GM12878 (cell line): ENCODE data around the gene NDUFA5.

ENCODE experiments used
- CREB1 ChIP-seq: IDR thresholded peaks from 2 replicates; pipeline ENCODE4 v1.6.1; 2012; ENCODE audit warnings: low read depth, mild to moderate bottlenecking, inconsistent platforms
- NFIC ChIP-seq: IDR thresholded peaks from 2 replicates; pipeline ENCODE4 v1.6.1; 2012; ENCODE audit warnings: low read depth, mild to moderate bottlenecking, inconsistent platforms, low read length, moderate library complexity
- SMAD5 ChIP-seq: IDR thresholded peaks from 2 replicates; pipeline ENCODE4 v1.6.1; 2016; ENCODE audit warnings: antibody characterized with exemption, low read depth
- TCF3 ChIP-seq: IDR thresholded peaks from 2 replicates; pipeline ENCODE4 v1.6.1; 2012; ENCODE audit warnings: low read depth, mild to moderate bottlenecking, low read length, borderline replicate concordance; ENCODE audit not compliant: insufficient read depth
- YY1 ChIP-seq: IDR thresholded peaks from 2 replicates; pipeline ENCODE4 v1.6.1; 2011; ENCODE audit warnings: low read depth, mild to moderate bottlenecking, low read length
- TF ChIP-seq, protein P1 (sequence below): IDR thresholded peaks from 2 replicates; pipeline ENCODE4 v1.6.1; 2011; ENCODE audit warnings: borderline replicate concordance, low read depth, mild to moderate bottlenecking, moderate library complexity, mixed read lengths, low read length; ENCODE audit not compliant: insufficient read depth; ENCODE audit errors: extremely low read length
- TF ChIP-seq, protein P2 (sequence below), 3 experiments: IDR thresholded peaks in 2 of 3; conservative IDR thresholded peaks in 1 of 3; 2 replicates each; pipeline ENCODE4 v1.5.1; 2011; ENCODE audit warnings: low read depth in 3 of 3, low read length in 3 of 3, mild to moderate bottlenecking in 3 of 3, control low read depth in 2 of 3, moderate library complexity in 2 of 3, inconsistent platforms in 1 of 3, mixed read lengths in 1 of 3; ENCODE audit not compliant: control insufficient read depth in 2 of 3, insufficient read depth in 1 of 3; ENCODE audit errors: extremely low read depth in 1 of 3

DNA sequence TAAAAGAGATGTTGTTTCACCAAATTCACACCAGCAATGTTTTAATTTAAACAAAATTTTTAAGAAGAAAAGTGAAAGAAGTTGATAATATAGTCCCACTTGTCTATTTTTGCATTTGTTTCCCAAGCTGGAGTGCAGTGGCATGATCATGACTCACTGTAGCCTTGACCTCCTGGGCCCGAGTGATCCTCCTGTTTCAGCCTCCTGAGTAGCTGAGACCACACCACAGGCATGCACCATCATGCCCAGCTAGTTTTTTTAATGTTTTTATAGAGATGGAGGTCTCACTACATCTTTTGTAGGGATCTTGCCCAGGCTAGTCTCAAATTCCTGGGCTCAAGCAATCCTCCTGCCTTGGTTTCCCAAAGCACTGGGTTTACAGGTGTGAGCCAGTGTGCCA lies 14.1 kb upstream of the NDUFA5 start:
- TF ChIP-seq CREB1 (no peak), YY1 (no peak), NFIC (no peak), SMAD5 (no peak), TCF3 (no peak)
- TF ChIP-seq, protein P1, sequence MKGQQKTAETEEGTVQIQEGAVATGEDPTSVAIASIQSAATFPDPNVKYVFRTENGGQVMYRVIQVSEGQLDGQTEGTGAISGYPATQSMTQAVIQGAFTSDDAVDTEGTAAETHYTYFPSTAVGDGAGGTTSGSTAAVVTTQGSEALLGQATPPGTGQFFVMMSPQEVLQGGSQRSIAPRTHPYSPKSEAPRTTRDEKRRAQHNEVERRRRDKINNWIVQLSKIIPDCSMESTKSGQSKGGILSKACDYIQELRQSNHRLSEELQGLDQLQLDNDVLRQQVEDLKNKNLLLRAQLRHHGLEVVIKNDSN, result no peak
- TF ChIP-seq, protein P2, sequence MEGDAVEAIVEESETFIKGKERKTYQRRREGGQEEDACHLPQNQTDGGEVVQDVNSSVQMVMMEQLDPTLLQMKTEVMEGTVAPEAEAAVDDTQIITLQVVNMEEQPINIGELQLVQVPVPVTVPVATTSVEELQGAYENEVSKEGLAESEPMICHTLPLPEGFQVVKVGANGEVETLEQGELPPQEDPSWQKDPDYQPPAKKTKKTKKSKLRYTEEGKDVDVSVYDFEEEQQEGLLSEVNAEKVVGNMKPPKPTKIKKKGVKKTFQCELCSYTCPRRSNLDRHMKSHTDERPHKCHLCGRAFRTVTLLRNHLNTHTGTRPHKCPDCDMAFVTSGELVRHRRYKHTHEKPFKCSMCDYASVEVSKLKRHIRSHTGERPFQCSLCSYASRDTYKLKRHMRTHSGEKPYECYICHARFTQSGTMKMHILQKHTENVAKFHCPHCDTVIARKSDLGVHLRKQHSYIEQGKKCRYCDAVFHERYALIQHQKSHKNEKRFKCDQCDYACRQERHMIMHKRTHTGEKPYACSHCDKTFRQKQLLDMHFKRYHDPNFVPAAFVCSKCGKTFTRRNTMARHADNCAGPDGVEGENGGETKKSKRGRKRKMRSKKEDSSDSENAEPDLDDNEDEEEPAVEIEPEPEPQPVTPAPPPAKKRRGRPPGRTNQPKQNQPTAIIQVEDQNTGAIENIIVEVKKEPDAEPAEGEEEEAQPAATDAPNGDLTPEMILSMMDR (IDR thresholded peaks at IDR 0.05 in 2 of 3, conservative IDR thresholded peaks at IDR 0.05 in 1 of 3; ENCODE audit: control insufficient read depth in 2 of 3, extremely low read depth in 1 of 3, insufficient read depth in 1 of 3, low read depth in 3 of 3, low read length in 3 of 3), result no peak
